HG03139 (cell line): Measurements from ENCODE around the gene DPCD.
"Not testable (repeated sequence)": the region's sequence is repeated elsewhere in the genome, so short reads cannot be mapped to it uniquely, and the experiment has no call there.

Source experiments
- ATAC-seq: cut with Tn5 transposase; IDR thresholded peaks from one replicate; pipeline ENCODE4 v1.9.1; 2021; ENCODE audit not compliant: unreplicated experiment

The DPCD gene

GRCh38 chr10:101617102-101617823 lies 29.1 kb downstream of the DPCD start:
- no peak for ATAC-seq

GRCh38 chr10:101617824-101618568 lies 29.9 kb downstream of the DPCD start:
- ATAC-seq: no peak

- no peak for ATAC-seq
Measured at GRCh38 chr10:101618871-101619270, 30.8 kb downstream of the DPCD start.

GRCh38 chr10:101619983-101620382 lies 31.9 kb downstream of the DPCD start:
- no peak for ATAC-seq

- no peak for ATAC-seq
Measured at GRCh38 chr10:101623528-101623927, 35.4 kb downstream of the DPCD start.

GRCh38 chr10:101624526-101625102 lies 36.5 kb downstream of the DPCD start:
- no peak for ATAC-seq

GRCh38 chr10:101625821-101626412 lies 37.8 kb downstream of the DPCD start:
- ATAC-seq: no peak

GRCh38 chr10:101629837-101630632 lies 41.9 kb downstream of the DPCD start:
- no peak for ATAC-seq

- ATAC-seq: no peak
Measured at GRCh38 chr10:101630633-101630920, 42.5 kb downstream of the DPCD start.

GRCh38 chr10:101631821-101632475 lies 43.8 kb downstream of the DPCD start:
- ATAC-seq: no peak

- ATAC-seq: not testable (repeated sequence)
Measured at GRCh38 chr10:101633510-101633909, 45.4 kb downstream of the DPCD start.

- no peak for ATAC-seq
Measured at GRCh38 chr10:101639141-101639900, 51.2 kb downstream of the DPCD start.

- no peak for ATAC-seq
Measured at GRCh38 chr10:101643546-101643945, 55.4 kb downstream of the DPCD start.

- no peak for ATAC-seq
Measured at GRCh38 chr10:101644002-101644401, 55.9 kb downstream of the DPCD start.

- no peak for ATAC-seq
Measured at GRCh38 chr10:101645659-101646058, 57.5 kb downstream of the DPCD start.

- ATAC-seq: no peak
Measured at GRCh38 chr10:101646364-101646763, 58.2 kb downstream of the DPCD start.

GRCh38 chr10:101647255-101647654 lies 59.1 kb downstream of the DPCD start:
- ATAC-seq: no peak

- ATAC-seq: no peak
Measured at GRCh38 chr10:101649525-101650085, 61.5 kb downstream of the DPCD start.

- ATAC-seq: no peak
Measured at GRCh38 chr10:101650863-101651262, 62.7 kb downstream of the DPCD start.

GRCh38 chr10:101651336-101651735 lies 63.2 kb downstream of the DPCD start:
- no peak for ATAC-seq
